Measurements from ENCODE around the gene CTSS.

- TF ChIP-seq ZNF701 (tag by site-specific recombination; IDR thresholded peaks at IDR 0.05) (no peak), ZNF639 (tag by site-specific recombination; IDR thresholded peaks at IDR 0.05) (no peak), ZNF707 (tag by site-specific recombination; IDR thresholded peaks at IDR 0.05) (no peak), SETDB1 (IDR thresholded peaks at IDR 0.05; ENCODE audit: insufficient read length, low read length) (no peak), ZBTB21 (tag by site-specific recombination; IDR thresholded peaks at IDR 0.05) (no peak), ZNF433 (tag by site-specific recombination; IDR thresholded peaks at IDR 0.05; ENCODE audit: low read depth) (no peak), ZNF558 (tag by site-specific recombination; IDR thresholded peaks at IDR 0.05) (no peak), ATF2 (tag by site-specific recombination; IDR thresholded peaks at IDR 0.05; ENCODE audit: low read depth) (no peak)
- TF ChIP-seq, protein P1, sequence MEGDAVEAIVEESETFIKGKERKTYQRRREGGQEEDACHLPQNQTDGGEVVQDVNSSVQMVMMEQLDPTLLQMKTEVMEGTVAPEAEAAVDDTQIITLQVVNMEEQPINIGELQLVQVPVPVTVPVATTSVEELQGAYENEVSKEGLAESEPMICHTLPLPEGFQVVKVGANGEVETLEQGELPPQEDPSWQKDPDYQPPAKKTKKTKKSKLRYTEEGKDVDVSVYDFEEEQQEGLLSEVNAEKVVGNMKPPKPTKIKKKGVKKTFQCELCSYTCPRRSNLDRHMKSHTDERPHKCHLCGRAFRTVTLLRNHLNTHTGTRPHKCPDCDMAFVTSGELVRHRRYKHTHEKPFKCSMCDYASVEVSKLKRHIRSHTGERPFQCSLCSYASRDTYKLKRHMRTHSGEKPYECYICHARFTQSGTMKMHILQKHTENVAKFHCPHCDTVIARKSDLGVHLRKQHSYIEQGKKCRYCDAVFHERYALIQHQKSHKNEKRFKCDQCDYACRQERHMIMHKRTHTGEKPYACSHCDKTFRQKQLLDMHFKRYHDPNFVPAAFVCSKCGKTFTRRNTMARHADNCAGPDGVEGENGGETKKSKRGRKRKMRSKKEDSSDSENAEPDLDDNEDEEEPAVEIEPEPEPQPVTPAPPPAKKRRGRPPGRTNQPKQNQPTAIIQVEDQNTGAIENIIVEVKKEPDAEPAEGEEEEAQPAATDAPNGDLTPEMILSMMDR (tag by site-specific recombination; IDR thresholded peaks at IDR 0.05): no peak
- TF ChIP-seq, protein P2, sequence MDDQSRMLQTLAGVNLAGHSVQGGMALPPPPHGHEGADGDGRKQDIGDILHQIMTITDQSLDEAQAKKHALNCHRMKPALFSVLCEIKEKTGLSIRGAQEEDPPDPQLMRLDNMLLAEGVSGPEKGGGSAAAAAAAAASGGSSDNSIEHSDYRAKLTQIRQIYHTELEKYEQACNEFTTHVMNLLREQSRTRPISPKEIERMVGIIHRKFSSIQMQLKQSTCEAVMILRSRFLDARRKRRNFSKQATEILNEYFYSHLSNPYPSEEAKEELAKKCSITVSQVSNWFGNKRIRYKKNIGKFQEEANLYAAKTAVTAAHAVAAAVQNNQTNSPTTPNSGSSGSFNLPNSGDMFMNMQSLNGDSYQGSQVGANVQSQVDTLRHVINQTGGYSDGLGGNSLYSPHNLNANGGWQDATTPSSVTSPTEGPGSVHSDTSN (CRISPR knock-in tag; IDR thresholded peaks at IDR 0.05): no peak
- TF ChIP-seq, protein P3, sequence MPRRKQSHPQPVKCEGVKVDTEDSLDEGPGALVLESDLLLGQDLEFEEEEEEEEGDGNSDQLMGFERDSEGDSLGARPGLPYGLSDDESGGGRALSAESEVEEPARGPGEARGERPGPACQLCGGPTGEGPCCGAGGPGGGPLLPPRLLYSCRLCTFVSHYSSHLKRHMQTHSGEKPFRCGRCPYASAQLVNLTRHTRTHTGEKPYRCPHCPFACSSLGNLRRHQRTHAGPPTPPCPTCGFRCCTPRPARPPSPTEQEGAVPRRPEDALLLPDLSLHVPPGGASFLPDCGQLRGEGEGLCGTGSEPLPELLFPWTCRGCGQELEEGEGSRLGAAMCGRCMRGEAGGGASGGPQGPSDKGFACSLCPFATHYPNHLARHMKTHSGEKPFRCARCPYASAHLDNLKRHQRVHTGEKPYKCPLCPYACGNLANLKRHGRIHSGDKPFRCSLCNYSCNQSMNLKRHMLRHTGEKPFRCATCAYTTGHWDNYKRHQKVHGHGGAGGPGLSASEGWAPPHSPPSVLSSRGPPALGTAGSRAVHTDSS (tag by site-specific recombination; IDR thresholded peaks at IDR 0.05): no peak
These were observed 69.4 kb downstream of the CTSS start for GRCh38 chr1:150696162-150696561.

All from HEK293 (cell line).